Neuronal stem cell (in vitro differentiated cells): ENCODE results near the gene HECW1.

ENCODE experiments used
- DNase-seq: peaks from one replicate; pipeline ENCODE4 v3.0.0-alpha.2; 2013; ENCODE audit warnings: low spot score
- H2AFZ ChIP-seq: one replicate; pipeline ENCODE4 v1.6.1; 2013; ENCODE audit warnings: mild to moderate bottlenecking, low read length, inconsistent platforms
- H2AK5ac ChIP-seq: 2 replicates; pipeline ENCODE4 v1.6.1; 2013; ENCODE audit warnings: low read depth, mild to moderate bottlenecking, inconsistent platforms, low read length, moderate library complexity, mixed read lengths
- H2BK120ac ChIP-seq: 2 replicates; pipeline ENCODE4 v1.6.1; 2013; ENCODE audit warnings: low read depth, mild to moderate bottlenecking, inconsistent platforms, low read length, moderate library complexity, mixed read lengths
- H2BK12ac ChIP-seq: one replicate; pipeline ENCODE4 v1.6.1; 2013; ENCODE audit warnings: low read length, inconsistent platforms
- H2BK15ac ChIP-seq: 2 replicates; pipeline ENCODE4 v1.6.1; 2013; ENCODE audit warnings: mild to moderate bottlenecking, low read length, inconsistent platforms, mixed read lengths
- H2BK5ac ChIP-seq: one replicate; pipeline ENCODE4 v1.6.1; 2013; ENCODE audit warnings: inconsistent platforms, mild to moderate bottlenecking, low read length, moderate library complexity
- H3K14ac ChIP-seq: one replicate; pipeline ENCODE4 v1.6.1; 2013; ENCODE audit warnings: low read length, inconsistent platforms
- H3K18ac ChIP-seq: 2 replicates; pipeline ENCODE4 v1.6.1; 2013; ENCODE audit warnings: low read length, inconsistent platforms
- H3K23ac ChIP-seq: 2 replicates; pipeline ENCODE4 v1.6.1; 2013; ENCODE audit warnings: low read depth, mild to moderate bottlenecking, mixed read lengths, low read length, inconsistent platforms; ENCODE audit not compliant: poor library complexity
- H3K27ac ChIP-seq: replicated peaks from 3 replicates; pipeline ENCODE4 v1.5.1; 2013; ENCODE audit warnings: low read length, inconsistent platforms
- H3K27me3 ChIP-seq, 3 experiments: 2 replicates each; pipeline ENCODE4 v1.6.1; 2013; ENCODE audit warnings: low read length in 3 of 3, mild to moderate bottlenecking in 2 of 3, inconsistent platforms in 1 of 3, low read depth in 1 of 3, mixed read lengths in 1 of 3, moderate library complexity in 1 of 3; ENCODE audit not compliant: control insufficient read depth in 3 of 3, insufficient read depth in 3 of 3
- H3K36me3 ChIP-seq, 2 donors: replicated peaks in 1 of 2; 2 replicates each; pipeline ENCODE4 v1.6.1; 2013; ENCODE audit warnings: low read length in 2 of 2; ENCODE audit not compliant: control insufficient read depth in 2 of 2, insufficient read depth in 2 of 2
- H3K4ac ChIP-seq: 2 replicates; pipeline ENCODE4 v1.6.1; 2013; ENCODE audit warnings: inconsistent platforms, mild to moderate bottlenecking, low read length, moderate library complexity
- H3K4me1 ChIP-seq, 2 donors: 1 replicate in 1 of 2; 2 replicates in 1 of 2; pipeline ENCODE4 v1.6.1; 2013; ENCODE audit warnings: low read length in 2 of 2, low read depth in 1 of 2; ENCODE audit not compliant: control insufficient read depth in 2 of 2, insufficient read depth in 1 of 2
- H3K4me2 ChIP-seq: one replicate; pipeline ENCODE4 v1.6.1; 2013; ENCODE audit warnings: mild to moderate bottlenecking, low read length, inconsistent platforms; ENCODE audit not compliant: insufficient read depth, poor library complexity, severe bottlenecking
- H3K4me3 ChIP-seq, 2 donors: 2 replicates each; pipeline ENCODE4 v1.5.1; 2013; ENCODE audit warnings: low read length in 2 of 2, mild to moderate bottlenecking in 2 of 2, inconsistent platforms in 1 of 2, moderate library complexity in 1 of 2
- H3K79me1 ChIP-seq: one replicate; pipeline ENCODE4 v1.6.1; 2013; ENCODE audit warnings: low read depth, mild to moderate bottlenecking, inconsistent platforms, low read length, moderate library complexity
- H3K9ac ChIP-seq: one replicate; pipeline ENCODE4 v1.6.1; 2013; ENCODE audit warnings: mild to moderate bottlenecking, low read depth, low read length, inconsistent platforms; ENCODE audit not compliant: poor library complexity
- H3K9me3 ChIP-seq, 2 donors: replicated peaks in 1 of 2; 2 replicates each; pipeline versions ENCODE3 to v1.6.1; 2013; ENCODE audit warnings: low read length in 2 of 2, mild to moderate bottlenecking in 2 of 2, inconsistent platforms in 1 of 2, low read depth in 1 of 2, mixed read lengths in 1 of 2, moderate library complexity in 1 of 2; ENCODE audit not compliant: control insufficient read depth in 2 of 2, insufficient read depth in 1 of 2
- H4K8ac ChIP-seq: one replicate; pipeline ENCODE4 v1.6.1; 2013; ENCODE audit warnings: low read depth, mild to moderate bottlenecking, inconsistent platforms, low read length, moderate library complexity
- H4K91ac ChIP-seq: one replicate; pipeline ENCODE4 v1.6.1; 2013; ENCODE audit warnings: low read length, low read depth, mild to moderate bottlenecking, inconsistent platforms; ENCODE audit not compliant: poor library complexity
- WGBS, 2 donors: extraction: QIAGEN DNeasy Blood & Tissue Kit; methylation state at CpG; one replicate each; pipeline ENCODE4 v1.1.7; 2013; ENCODE audit warnings: missing lambda C conversion rate in 2 of 2, mixed read lengths in 1 of 2; ENCODE audit not compliant: insufficient read length in 2 of 2, insufficient replicate concordance in 1 of 2; ENCODE audit errors: extremely low coverage in 2 of 2; 5-methylcytosine and 5-hydroxymethylcytosine counted together

The HECW1 gene

GRCh38 chr7:43502941-43503340, 390.5 kb downstream of the HECW1 start:
- Histone ChIP-seq H3K4ac (no peak overlapping the region), H2AFZ (no peak overlapping the region), H4K8ac (no peak overlapping the region), H3K4me3 (no peak overlapping the region), H3K18ac (no peak overlapping the region), H2BK5ac (no peak overlapping the region), H3K14ac (no peak overlapping the region), H3K23ac (no peak overlapping the region), H3K27ac (no peak overlapping the region), H3K36me3 (no peaks in the 10 kb centered on the region), H3K4me1 (no peaks in the 10 kb centered on the region), H3K9me3 (no peaks in the 10 kb centered on the region), H3K79me1 (no peaks in the 10 kb centered on the region), H2AK5ac (no peak overlapping the region), H2BK12ac (no peak overlapping the region), H2BK120ac (no peak overlapping the region), H3K27me3 (no peaks in the 10 kb centered on the region), H3K4me2 (no peak overlapping the region), H3K9ac (no peak overlapping the region), H2BK15ac (no peak overlapping the region), H4K91ac (no peak overlapping the region)
- no peak for DNase-seq
- WGBS, 2 donors, result no CpG with 5 or more reads among the region's 7 CpGs

DNA sequence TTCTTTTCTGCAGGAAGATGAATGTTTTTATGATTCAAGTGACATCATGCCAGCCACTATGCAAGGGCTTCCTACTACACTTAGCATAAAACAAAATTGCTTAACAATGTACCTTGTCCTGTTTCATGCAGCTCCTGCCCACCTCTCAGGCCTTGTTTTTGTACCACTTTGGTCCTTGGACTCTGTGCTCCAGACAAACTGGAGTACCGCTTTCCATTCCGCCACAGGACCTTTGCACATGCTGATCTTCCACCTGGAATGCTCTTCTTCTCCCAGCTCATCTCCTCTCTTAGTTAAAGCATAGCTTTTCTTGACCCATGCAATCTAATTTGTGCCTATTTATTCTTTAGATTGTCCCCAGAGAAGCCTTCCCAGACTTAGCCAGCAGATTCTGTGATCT, 393.0 kb downstream of the HECW1 start:
- Histone ChIP-seq H4K91ac (no peak overlapping the region), H3K27ac (no peak overlapping the region), H4K8ac (no peak overlapping the region), H3K4ac (no peak overlapping the region), H2BK12ac (no peak overlapping the region), H3K79me1 (no peaks in the 10 kb centered on the region), H3K4me1 (peaks cover 0 to 13% of the 10 kb centered on the region in 2 donors), H2BK15ac (no peak overlapping the region), H3K14ac (no peak overlapping the region), H3K18ac (no peak overlapping the region), H3K27me3 (no peaks in the 10 kb centered on the region), H3K9ac (no peak overlapping the region), H3K9me3 (no peaks in the 10 kb centered on the region), H2AFZ (no peak overlapping the region), H2AK5ac (no peak overlapping the region), H3K36me3 (no peaks in the 10 kb centered on the region), H3K4me3 (no peak overlapping the region), H3K4me2 (no peak overlapping the region), H2BK120ac (no peak overlapping the region), H3K23ac (no peak overlapping the region), H2BK5ac (no peak overlapping the region)
- DNase-seq, result no peak
- no CpG with 5 or more reads among the region's 2 CpGs for WGBS, 2 donors

GRCh38 chr7:43506460-43506859, 394.0 kb downstream of the HECW1 start:
- Histone ChIP-seq H2BK120ac (no peak overlapping the region), H3K23ac (no peak overlapping the region), H4K91ac (no peak overlapping the region), H3K9ac (no peak overlapping the region), H2BK15ac (no peak overlapping the region), H2BK5ac (no peak overlapping the region), H3K4me1 (peaks cover 0 to 13% of the 10 kb centered on the region in 2 donors), H3K18ac (no peak overlapping the region), H3K14ac (no peak overlapping the region), H3K4ac (no peak overlapping the region), H2AK5ac (no peak overlapping the region), H3K27me3 (no peaks in the 10 kb centered on the region), H4K8ac (no peak overlapping the region), H3K9me3 (no peaks in the 10 kb centered on the region), H3K27ac (no peak overlapping the region), H3K36me3 (no peaks in the 10 kb centered on the region), H3K4me2 (no peak overlapping the region), H3K4me3 (no peak overlapping the region), H2BK12ac (no peak overlapping the region), H3K79me1 (no peaks in the 10 kb centered on the region), H2AFZ (no peak overlapping the region)
- DNase-seq, result no peak
- no CpG with 5 or more reads among the region's 2 CpGs for WGBS, 2 donors

GRCh38 chr7:43508461-43508860, 396.0 kb downstream of the HECW1 start:
- H3K9ac ChIP-seq, result no peak overlapping the region
- H3K4me2 ChIP-seq, result no peak overlapping the region
- H3K4me1 ChIP-seq, result peaks cover 0 to 22% of the 10 kb centered on the region in 2 donors
- H2AFZ ChIP-seq, result no peak overlapping the region
- no peak overlapping the region for H3K14ac ChIP-seq
- H3K27ac ChIP-seq, result no peak overlapping the region
- no peaks in the 10 kb centered on the region for H3K9me3 ChIP-seq
- no peak overlapping the region for H4K91ac ChIP-seq
- H2AK5ac ChIP-seq, result no peak overlapping the region
- H3K79me1 ChIP-seq, result no peaks in the 10 kb centered on the region
- DNase-seq, result no peak
- no peak overlapping the region for H2BK15ac ChIP-seq
- no peak overlapping the region for H4K8ac ChIP-seq
- no peaks in the 10 kb centered on the region for H3K27me3 ChIP-seq
- no CpG with 5 or more reads among the region's 1 CpG for WGBS, 2 donors
- no peak overlapping the region for H3K23ac ChIP-seq
- H3K18ac ChIP-seq, result no peak overlapping the region
- no peak overlapping the region for H3K4me3 ChIP-seq
- H2BK5ac ChIP-seq, result no peak overlapping the region
- H3K4ac ChIP-seq, result no peak overlapping the region
- no peak overlapping the region for H2BK12ac ChIP-seq
- no peaks in the 10 kb centered on the region for H3K36me3 ChIP-seq
- H2BK120ac ChIP-seq, result no peak overlapping the region
